Stimulated activated CD4-positive, alpha-beta T cell treated with anti-CD3 and anti-CD28 coated beads, TNF-alpha, amount 100 ng/mL, for 24 hours (primary cell): ENCODE data around the gene KRTAP9-4.
"Not testable (repeated sequence)": the region's sequence is repeated elsewhere in the genome, so short reads cannot be mapped to it uniquely, and the experiment has no call there.

Source experiments
- DNase-seq, 3 experiments: peaks; one replicate each; pipeline ENCODE4 v3.0.0-alpha.2; 2020; ENCODE audit warnings: low read depth in 3 of 3

KRTAP9-4 gene

GRCh38 chr17:41265078-41265477 is 15.6 kb downstream of the KRTAP9-4 start, which contains the start of gene KRTAP9-6:
KRTAP9-6 (plus strand) TSS chr17:41265378; CDS start chr17:41265378, 0 bp downstream.
- no peak for DNase-seq

DNA sequence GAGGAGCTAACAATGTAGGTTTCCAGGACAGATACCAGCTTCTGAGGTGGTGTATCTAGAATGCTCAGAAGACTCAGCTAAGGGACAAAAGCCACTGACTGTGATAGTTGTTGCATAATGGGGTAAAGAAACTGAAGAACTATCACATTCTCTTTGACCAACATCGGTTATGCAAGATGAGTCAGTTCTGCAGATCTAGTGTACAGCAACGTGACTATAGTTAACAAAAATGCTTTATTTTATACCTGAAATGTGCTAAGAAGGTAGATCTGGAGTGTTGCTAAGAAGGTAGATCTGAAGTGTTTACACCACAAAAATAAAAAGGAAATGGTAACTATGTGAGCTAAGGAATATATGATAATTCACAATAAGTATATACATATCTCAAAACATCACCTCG is 18.2 kb downstream of the KRTAP9-4 start:
- DNase-seq, result no peak

- DNase-seq, result not testable (repeated sequence)
Observed at GRCh38 chr17:41271323-41271722, 21.8 kb downstream of the KRTAP9-4 start.

DNA sequence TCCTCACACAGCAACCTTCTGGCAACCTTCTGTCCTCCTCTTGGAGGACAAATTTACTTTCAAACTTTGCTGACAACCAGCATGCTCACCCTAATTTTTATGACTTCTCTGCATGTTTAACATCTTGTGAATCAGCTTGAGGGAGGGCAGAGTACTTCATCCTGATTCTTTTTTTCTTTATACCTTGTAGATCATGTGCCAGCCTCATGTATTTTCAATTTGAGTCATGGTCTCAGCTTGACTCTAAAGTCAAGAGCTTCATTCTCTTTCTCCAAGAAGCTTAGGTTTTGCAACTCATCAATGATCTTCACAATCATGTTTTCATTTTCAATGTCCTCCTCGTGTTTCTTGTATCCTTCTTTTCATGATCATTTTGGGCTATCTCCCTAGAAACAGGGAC is 22.4 kb downstream of the KRTAP9-4 start:
- no peak for DNase-seq

GRCh38 chr17:41275648-41276190 is 26.2 kb downstream of the KRTAP9-4 start, which contains the start of gene KRTAP9-7:
KRTAP9-7 (plus strand) TSS chr17:41275698; CDS start chr17:41275698, 0 bp downstream.
- not testable (repeated sequence) for DNase-seq

GRCh38 chr17:41278176-41278955 is 28.9 kb downstream of the KRTAP9-4 start:
- DNase-seq, result no peak

DNA sequence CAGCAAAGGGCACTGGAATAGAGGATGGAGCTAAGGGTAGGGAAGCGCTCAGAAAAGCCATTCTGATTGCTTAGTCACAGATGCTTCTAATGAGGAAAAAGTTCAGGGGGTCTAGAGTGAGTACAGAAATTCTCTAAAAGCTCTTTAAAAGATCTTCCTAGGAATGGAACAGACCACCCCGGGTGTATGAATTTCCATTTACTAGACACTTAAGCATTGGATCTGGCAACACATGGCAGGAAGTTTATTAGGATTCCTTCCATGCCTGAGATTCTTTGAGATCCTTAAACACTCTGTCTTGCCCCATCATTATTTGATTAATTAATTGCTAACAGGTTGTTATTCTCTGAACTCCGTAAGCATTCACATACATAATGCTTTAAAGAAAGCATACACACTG is 34.6 kb downstream of the KRTAP9-4 start:
- DNase-seq, result no peak

GRCh38 chr17:41284546-41284945 is 35.1 kb downstream of the KRTAP9-4 start:
- no peak for DNase-seq

DNA sequence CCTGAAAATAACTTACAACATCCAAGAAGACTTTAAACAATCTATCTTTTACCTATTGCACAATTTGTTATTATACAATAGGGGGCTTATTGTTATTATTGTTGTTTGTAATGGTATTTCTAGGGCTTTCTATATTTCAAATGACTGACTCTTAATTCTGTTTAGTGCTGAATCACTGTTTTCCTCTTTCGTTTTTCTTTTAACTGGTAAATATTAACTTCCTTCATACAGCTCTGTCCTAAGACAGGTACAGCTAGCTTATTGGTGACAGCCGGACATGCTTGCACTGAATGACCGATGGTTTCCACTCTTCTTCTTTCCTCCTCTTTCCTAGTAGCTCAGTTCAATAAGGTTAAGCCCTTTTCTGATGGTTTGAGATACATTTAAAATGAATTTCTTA is 37.6 kb downstream of the KRTAP9-4 start:
- DNase-seq, result no peak

GRCh38 chr17:41294016-41294415 is 44.5 kb downstream of the KRTAP9-4 start:
- no peak for DNase-seq

DNA sequence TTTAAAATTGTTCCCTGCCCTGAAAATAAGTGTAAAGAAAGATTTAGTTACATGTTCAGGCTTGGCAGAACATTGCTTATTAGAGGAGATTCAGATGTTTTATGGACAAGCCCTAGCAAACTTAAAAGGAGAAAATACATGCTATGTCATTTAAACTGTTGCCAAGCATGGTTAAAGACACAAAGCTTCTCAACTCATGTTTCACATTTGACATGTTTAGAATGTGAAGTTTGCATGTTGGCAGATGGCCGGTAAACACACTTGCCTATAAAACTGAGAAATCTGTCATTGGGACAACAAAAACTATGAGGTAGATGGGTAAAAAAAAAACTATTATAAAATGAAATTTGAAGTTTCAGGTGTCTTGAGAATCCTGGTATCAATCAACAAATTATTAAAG is 47.4 kb downstream of the KRTAP9-4 start:
- no peak for DNase-seq

DNA sequence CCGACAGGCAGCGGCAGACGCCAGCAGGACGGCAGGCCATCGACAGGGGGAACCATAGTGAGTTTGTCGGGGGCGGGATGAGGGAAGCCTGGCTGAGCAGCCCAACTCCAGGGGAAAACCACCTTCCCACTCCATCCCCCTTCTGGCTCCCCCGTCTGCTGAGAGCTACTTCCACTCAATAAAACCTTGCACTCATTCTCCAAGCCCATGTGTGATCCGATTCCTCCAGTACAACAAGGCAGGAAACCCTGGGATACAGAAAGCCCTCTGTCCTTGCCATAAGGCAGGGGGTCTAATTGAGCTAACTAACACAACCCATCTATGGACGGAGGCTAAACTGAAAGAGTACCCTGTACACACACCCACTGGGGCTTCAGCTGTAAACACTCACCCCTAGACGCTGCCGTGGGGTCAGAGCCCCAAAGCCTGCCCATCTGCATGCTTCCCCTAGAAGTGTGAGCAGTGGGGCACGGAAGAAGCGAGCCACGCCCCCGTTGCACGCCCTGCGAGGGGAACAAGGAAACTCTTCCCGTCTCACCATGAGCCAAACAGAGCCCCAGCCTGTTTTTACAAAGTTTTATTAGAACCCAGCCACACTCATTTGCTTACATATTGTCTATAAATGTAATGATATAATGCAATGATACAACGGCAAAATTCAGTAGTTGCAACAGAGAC is 49.1 kb downstream of the KRTAP9-4 start:
- DNase-seq, result no peak
